Gastrocnemius medialis (tissue), 4 donors: ENCODE results near the gene CNTLN. TPM values are rescaled to one million over a fixed set of nuclear protein-coding genes. Genes with fewer than 3 reads are reported as not detected.
"Not testable (repeated sequence)": the region's sequence is repeated elsewhere in the genome, so short reads cannot be mapped to it uniquely, and the experiment has no call there.

Experiments
- ATAC-seq, 2 donors: fragments of 150-250 bp; one replicate each; pipeline ENCODE4 v1.9.1; 2016
- DNase-seq, 2 donors: peaks; one replicate each; pipeline ENCODE4 v3.0.0-alpha.2; 2019
- H3K27ac ChIP-seq, 4 donors: fragments of 200-600 bp; sonication (generic); 1 replicate in 1 of 4; 2 replicates in 3 of 4; pipeline ENCODE4 v1.5.1; 2016 to 2018; ENCODE audit warnings: mild to moderate bottlenecking in 2 of 4, moderate library complexity in 1 of 4
- H3K27me3 ChIP-seq, 3 donors: fragments of 200-600 bp; sonication (generic) in 2 of 3; 1 replicate in 1 of 3; 2 replicates in 2 of 3; pipeline versions ENCODE4 v1.5.1 to v1.6.0; 2016 to 2019; ENCODE audit warnings: mild to moderate bottlenecking in 1 of 3, moderate library complexity in 1 of 3
- H3K36me3 ChIP-seq, 2 donors: fragments of 200-600 bp; sonication (generic) in 1 of 2; one replicate each; pipeline ENCODE4 v1.5.1; 2017 to 2018
- H3K4me1 ChIP-seq, 2 donors: fragments of 200-600 bp; sonication (generic) in 1 of 2; one replicate each; pipeline ENCODE4 v1.5.1; 2016 to 2017; ENCODE audit warnings: mild to moderate bottlenecking in 2 of 2
- H3K4me3 ChIP-seq, 4 donors: fragments of 200-600 bp; sonication (generic) in 3 of 4; 1 replicate in 1 of 4; 2 replicates in 3 of 4; pipeline ENCODE4 v1.5.1; 2016 to 2019; ENCODE audit warnings: mild to moderate bottlenecking in 2 of 4
- H3K9me3 ChIP-seq, 3 donors: fragments of 200-600 bp; sonication (generic) in 2 of 3; 1 replicate in 1 of 3; 2 replicates in 2 of 3; pipeline ENCODE4 v1.5.1; 2016 to 2019
- POLR2A ChIP-seq, 2 donors: fragments of 450-650 bp; IDR thresholded peaks; one replicate each; pipeline ENCODE4 v1.6.1; 2017; ENCODE audit warnings: antibody characterized with exemption in 2 of 2, mild to moderate bottlenecking in 2 of 2, moderate library complexity in 2 of 2
- in situ Hi-C, 4 donors: fragments of 200-750 bp; cut with MboI; loops; one replicate each; pipeline versions ENCODE4 v1.15.0 to v1.8.0; 2017; ENCODE audit warnings: low sequenced_read_pairs in 4 of 4
- intact Hi-C: fragments of 100-400 bp; cut with DNase I; formaldehyde crosslinking; loops from one replicate; pipeline ENCODE4 v1.15.1; 2023; ENCODE audit warnings: low total_unique reads
- total RNA-seq, 4 donors: library from RNA; depleted of rRNA; stranded (reverse); fragments of >200 nt; gene quantifications; one replicate each; pipeline versions ENCODE4 v1.1.0 to v1.2.3, GENCODE V29; 2016
- TF ChIP-seq, protein P1 (sequence below), 5 experiments: fragments of 450-650 bp in 3 of 5; fragments of 200-600 bp in 2 of 5; sonication (generic) in 2 of 5; IDR thresholded peaks in 4 of 5; conservative IDR thresholded peaks in 1 of 5; 1 replicate in 4 of 5; 2 replicates in 1 of 5; pipeline ENCODE4 v1.5.1; 2016 to 2019; ENCODE audit warnings: antibody characterized with exemption in 5 of 5, mild to moderate bottlenecking in 3 of 5, moderate library complexity in 3 of 5

Gene CNTLN
- total RNA-seq, 4 donors from 2014 or later: 1.3 to 6.6 (median 2.4) TPM

DNA sequence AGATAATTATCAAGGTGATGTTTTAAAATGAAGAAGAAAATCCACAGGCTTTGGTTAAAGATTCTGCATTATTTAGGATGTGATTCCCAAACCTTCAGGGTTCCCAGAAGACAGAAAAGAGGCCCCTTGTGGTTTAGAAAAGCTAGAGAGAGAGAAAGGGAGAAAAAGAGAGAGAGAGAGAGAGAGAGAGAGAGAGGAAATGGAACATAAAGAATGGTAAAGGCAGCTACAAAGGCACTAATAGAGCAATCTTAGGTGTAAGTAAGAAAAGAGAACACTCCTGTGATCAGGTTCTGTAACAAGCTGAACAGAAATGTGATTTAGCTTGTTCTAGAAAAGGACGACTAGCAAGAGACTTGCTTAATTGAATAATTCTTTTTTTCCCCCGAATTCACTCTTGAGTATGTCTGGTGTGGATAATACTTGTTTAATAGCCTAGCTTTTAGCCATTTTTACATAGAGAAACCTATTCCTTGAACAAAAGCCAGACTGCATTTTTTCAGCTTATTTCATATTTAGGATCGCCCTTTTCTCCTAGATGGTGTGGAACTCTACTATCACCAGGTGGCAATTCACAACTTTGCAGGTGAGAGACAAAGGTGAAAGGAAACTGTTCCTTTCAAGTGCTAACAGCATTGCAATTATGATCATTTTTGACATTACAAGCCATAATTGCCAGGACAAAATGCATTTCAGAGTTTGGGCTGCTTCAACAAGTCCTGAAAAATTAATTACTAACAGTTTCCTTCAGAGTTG is 386.4 kb downstream of the CNTLN start:
- DNase-seq (no peak), ATAC-seq (no peak)
- Histone ChIP-seq H3K27me3 (no peaks in the 10 kb centered on the region), H3K4me3 (no peak overlapping the region), H3K4me1 (no peaks in the 10 kb centered on the region), H3K9me3 (no peaks in the 10 kb centered on the region), H3K27ac (no peak overlapping the region), H3K36me3 (no peaks in the 10 kb centered on the region)
- in situ Hi-C loops (no loop called here), intact Hi-C loops (no loop called here)
- TF ChIP-seq POLR2A (IDR thresholded peaks at IDR 0.05): no peak
- TF ChIP-seq, protein P1, sequence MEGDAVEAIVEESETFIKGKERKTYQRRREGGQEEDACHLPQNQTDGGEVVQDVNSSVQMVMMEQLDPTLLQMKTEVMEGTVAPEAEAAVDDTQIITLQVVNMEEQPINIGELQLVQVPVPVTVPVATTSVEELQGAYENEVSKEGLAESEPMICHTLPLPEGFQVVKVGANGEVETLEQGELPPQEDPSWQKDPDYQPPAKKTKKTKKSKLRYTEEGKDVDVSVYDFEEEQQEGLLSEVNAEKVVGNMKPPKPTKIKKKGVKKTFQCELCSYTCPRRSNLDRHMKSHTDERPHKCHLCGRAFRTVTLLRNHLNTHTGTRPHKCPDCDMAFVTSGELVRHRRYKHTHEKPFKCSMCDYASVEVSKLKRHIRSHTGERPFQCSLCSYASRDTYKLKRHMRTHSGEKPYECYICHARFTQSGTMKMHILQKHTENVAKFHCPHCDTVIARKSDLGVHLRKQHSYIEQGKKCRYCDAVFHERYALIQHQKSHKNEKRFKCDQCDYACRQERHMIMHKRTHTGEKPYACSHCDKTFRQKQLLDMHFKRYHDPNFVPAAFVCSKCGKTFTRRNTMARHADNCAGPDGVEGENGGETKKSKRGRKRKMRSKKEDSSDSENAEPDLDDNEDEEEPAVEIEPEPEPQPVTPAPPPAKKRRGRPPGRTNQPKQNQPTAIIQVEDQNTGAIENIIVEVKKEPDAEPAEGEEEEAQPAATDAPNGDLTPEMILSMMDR (IDR thresholded peaks at IDR 0.05 in 4 of 5, conservative IDR thresholded peaks at IDR 0.05 in 1 of 5): no peak

DNA sequence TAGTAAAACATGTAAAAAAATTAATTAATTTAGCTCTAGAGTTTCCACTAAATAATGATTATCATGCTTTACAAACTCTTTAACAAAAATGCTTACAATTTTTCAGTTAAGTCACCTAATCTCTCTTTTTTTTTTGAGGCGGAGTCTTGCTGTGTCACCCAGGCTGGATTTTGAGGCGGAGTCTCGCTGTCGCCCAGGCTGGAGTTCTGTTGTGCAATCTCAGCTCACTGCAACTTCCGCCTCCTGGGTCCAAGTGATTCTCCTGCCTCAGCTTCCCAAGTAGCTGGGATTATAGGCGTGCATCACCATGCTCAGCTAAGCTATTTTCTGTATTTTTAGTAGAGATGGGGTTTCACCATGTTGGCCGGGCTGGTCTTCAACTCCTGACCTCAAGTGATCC is 391.9 kb downstream of the CNTLN start:
- H3K27ac ChIP-seq, ATAC-seq, DNase-seq, H3K4me1 ChIP-seq, H3K36me3 ChIP-seq, H3K27me3 ChIP-seq, intact Hi-C loops, H3K4me3 ChIP-seq, H3K9me3 ChIP-seq: not testable (repeated sequence)
- in situ Hi-C loops: loop anchor here in 1 of 4 donors (25.0 kb wide), 1 partner anchor 686 kb away; no protein-coding TSS in a partner anchor

DNA sequence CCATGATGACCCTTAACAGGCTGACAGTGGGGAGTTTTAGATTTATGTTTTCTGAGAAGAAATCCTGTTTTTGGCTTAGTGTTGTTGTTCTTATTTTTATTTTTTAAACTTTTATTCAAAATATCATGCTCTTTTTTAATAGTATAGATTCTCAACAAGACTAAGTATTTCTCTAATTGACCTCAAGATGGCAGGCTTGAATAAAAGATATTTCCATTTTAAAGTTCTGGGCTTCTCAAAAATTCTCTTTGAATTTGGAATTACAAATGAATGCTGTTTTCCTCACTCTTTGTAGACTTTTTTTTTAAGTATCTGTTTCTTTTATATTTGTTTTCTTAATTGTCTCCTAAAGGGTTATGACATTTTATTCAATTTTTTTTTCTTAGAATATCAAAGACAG is 394.0 kb downstream of the CNTLN start:
- TF ChIP-seq, protein P1 (IDR thresholded peaks at IDR 0.05 in 4 of 5, conservative IDR thresholded peaks at IDR 0.05 in 1 of 5): no peak
- no peak for TF ChIP-seq POLR2A (IDR thresholded peaks at IDR 0.05)
- Histone ChIP-seq H3K4me3 (no peak overlapping the region), H3K36me3 (no peaks in the 10 kb centered on the region), H3K4me1 (no peaks in the 10 kb centered on the region), H3K9me3 (no peaks in the 10 kb centered on the region), H3K27ac (no peak overlapping the region), H3K27me3 (no peaks in the 10 kb centered on the region)
- DNase-seq (no peak), ATAC-seq (no peak)
- in situ Hi-C loops: loop anchor here in 1 of 4 donors (25.0 kb wide), 1 partner anchor 683 kb away; no protein-coding TSS in a partner anchor
- intact Hi-C loops: no loop called here

DNA sequence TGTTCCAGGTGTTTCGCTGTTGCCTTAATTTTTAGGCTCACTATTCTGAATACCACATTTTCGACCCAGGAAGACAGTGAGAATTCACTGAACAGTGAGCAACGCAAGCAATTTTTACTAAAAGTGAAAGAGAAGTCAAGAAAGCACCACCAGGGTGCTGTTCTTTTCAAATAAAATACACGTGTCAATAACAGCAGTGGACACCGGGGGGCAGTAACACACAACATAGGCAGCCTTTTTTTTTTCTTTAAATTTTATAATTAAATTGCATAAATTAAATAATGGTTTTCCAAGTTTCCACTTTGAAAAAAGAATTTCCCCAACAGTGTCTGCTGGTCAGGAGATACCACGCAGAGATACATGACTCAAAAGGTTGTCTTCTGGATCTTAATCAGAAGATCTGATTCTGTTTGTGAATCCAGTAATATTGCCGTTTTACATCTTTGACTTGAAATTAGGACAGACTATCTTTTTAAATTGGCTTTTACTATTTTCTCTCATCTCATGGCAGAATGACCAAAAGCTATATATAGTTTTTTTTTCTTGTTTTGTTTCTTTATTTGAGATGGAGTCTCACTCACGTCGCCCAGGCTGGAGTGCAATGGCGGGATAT is 396.9 kb downstream of the CNTLN start:
- Histone ChIP-seq H3K36me3 (no peaks in the 10 kb centered on the region), H3K4me1 (no peaks in the 10 kb centered on the region), H3K4me3 (no peak overlapping the region), H3K9me3 (no peaks in the 10 kb centered on the region), H3K27me3 (no peaks in the 10 kb centered on the region), H3K27ac (no peak overlapping the region)
- no peak for TF ChIP-seq POLR2A (IDR thresholded peaks at IDR 0.05)
- TF ChIP-seq, protein P1 (IDR thresholded peaks at IDR 0.05 in 4 of 5, conservative IDR thresholded peaks at IDR 0.05 in 1 of 5): peak in 2 of 5 experiments; percentile 16 to 19
- ATAC-seq (no peak), DNase-seq (no peak)
- intact Hi-C loops: no loop called here
- in situ Hi-C loops: loop anchor here in 1 of 4 donors (10.0 to 25.0 kb wide), 2 partner anchors 273 to 681 kb away; no protein-coding TSS in a partner anchor

DNA sequence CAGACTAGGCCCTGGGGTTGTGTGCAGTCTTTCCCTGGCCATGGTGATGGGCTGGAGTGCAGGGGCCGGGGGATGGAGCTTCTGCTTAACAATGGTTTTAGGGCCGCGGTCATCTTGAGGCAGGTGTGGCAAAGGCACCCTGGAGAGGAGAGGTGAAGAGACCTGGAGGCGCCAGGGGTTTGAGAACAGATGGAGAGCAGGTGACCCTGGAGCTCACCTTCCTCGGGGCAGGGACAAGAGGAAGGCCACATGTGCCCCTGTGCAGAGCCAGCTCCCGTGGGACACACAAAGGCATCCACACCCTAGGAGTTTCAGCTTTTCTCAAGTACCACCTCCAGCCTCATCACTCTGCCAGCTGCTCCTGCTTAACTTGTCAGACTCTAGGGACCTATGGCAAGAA is 397.6 kb downstream of the CNTLN start:
- TF ChIP-seq POLR2A (IDR thresholded peaks at IDR 0.05): no peak
- TF ChIP-seq, protein P1 (IDR thresholded peaks at IDR 0.05 in 4 of 5, conservative IDR thresholded peaks at IDR 0.05 in 1 of 5): no peak
- Histone ChIP-seq H3K4me3 (no peak overlapping the region), H3K36me3 (no peaks in the 10 kb centered on the region), H3K9me3 (no peaks in the 10 kb centered on the region), H3K4me1 (no peaks in the 10 kb centered on the region), H3K27me3 (no peaks in the 10 kb centered on the region), H3K27ac (no peak overlapping the region)
- in situ Hi-C loops (loop anchor here in 1 of 4 donors (10.0 to 25.0 kb wide), 2 partner anchors 272 to 680 kb away; no protein-coding TSS in a partner anchor), intact Hi-C loops (no loop called here)
- ATAC-seq (no peak), DNase-seq (no peak)
